PC-3 (cell line): ENCODE data around the gene RNASEL. TPM values are rescaled to one million over a fixed set of nuclear protein-coding genes. Genes with fewer than 3 reads are reported as not detected.

ENCODE experiments used
- ATAC-seq: fragments of 200-7000 bp; cut with Tn5 transposase; 2 replicates; pipeline ENCODE4 v1.9.1; 2020; ENCODE audit warnings: mild to moderate bottlenecking, moderate library complexity
- BruUV-seq: library from RNA; stranded (reverse); fragments of 400-500 nt; replicated peaks from 2 replicates; lab custom pipeline; 2021; lab: Mats Ljungman, UMichigan
- CTCF ChIA-PET: fragments of 300-600 bp; sonication (Branson Sonifier 250); formaldehyde crosslinking; loops from one replicate; lab custom pipeline; 2022; ENCODE audit warnings: antibody characterized with exemption; lab: Charles Lee
- POLR2A ChIA-PET: fragments of 300-600 bp; sonication (Branson Sonifier 250); formaldehyde crosslinking; loops from one replicate; lab custom pipeline; 2022; ENCODE audit warnings: antibody characterized with exemption; ENCODE audit not compliant: unreplicated experiment; lab: Charles Lee
- DNase-seq: peaks from one replicate; pipeline ENCODE4 v3.0.0-alpha.2; 2015
- H2AFZ ChIP-seq: fragments of 300-600 bp; sonication (generic); 2 replicates; pipeline ENCODE4 v1.6.0; 2016; ENCODE audit warnings: antibody characterized with exemption, low read length
- H3F3A ChIP-seq: fragments of 300-600 bp; sonication (generic); one replicate; pipeline ENCODE4 v1.6.0; 2017; ENCODE audit warnings: antibody characterized with exemption, low read length, control low read depth, mild to moderate bottlenecking; ENCODE audit not compliant: unreplicated experiment
- H3K27ac ChIP-seq: fragments of 300-600 bp; sonication (generic); 2 replicates; pipeline ENCODE4 v1.5.1; 2016; ENCODE audit warnings: mild to moderate bottlenecking, low read length
- H3K27me3 ChIP-seq: fragments of 300-600 bp; sonication (generic); 2 replicates; pipeline ENCODE4 v1.6.1; 2016; ENCODE audit warnings: low read length, mixed read lengths
- H3K36me3 ChIP-seq: fragments of 300-600 bp; sonication (generic); 2 replicates; pipeline ENCODE4 v1.6.1; 2016; ENCODE audit warnings: low read depth, mixed run types, low read length, mixed read lengths
- H3K4me1 ChIP-seq: fragments of 300-600 bp; sonication (generic); 2 replicates; pipeline ENCODE4 v1.5.1; 2016; ENCODE audit warnings: low read length; ENCODE audit not compliant: insufficient read depth
- H3K4me2 ChIP-seq: fragments of 300-600 bp; sonication (generic); 2 replicates; pipeline ENCODE4 v1.6.0; 2016; ENCODE audit warnings: low read length
- H3K4me3 ChIP-seq: fragments of 300-600 bp; sonication (generic); 2 replicates; pipeline ENCODE4 v1.5.1; 2016; ENCODE audit warnings: mild to moderate bottlenecking, low read length, mixed read lengths
- H3K79me2 ChIP-seq: fragments of 300-600 bp; sonication (generic); 2 replicates; pipeline ENCODE4 v1.6.1; 2017; ENCODE audit warnings: low read length, mixed read lengths
- H3K9ac ChIP-seq: fragments of 300-600 bp; sonication (generic); 2 replicates; pipeline ENCODE4 v1.6.0; 2016; ENCODE audit warnings: mild to moderate bottlenecking, low read length
- H3K9me2 ChIP-seq: fragments of 300-600 bp; sonication (generic); replicated peaks from 2 replicates; pipeline ENCODE4 v1.6.1; 2016; ENCODE audit warnings: mixed run types, low read length, mixed read lengths
- H3K9me3 ChIP-seq: fragments of 300-600 bp; sonication (generic); 2 replicates; pipeline ENCODE4 v1.6.1; 2016; ENCODE audit warnings: low read length, mixed read lengths
- H4K20me1 ChIP-seq: fragments of 300-600 bp; sonication (generic); 2 replicates; pipeline ENCODE4 v1.6.1; 2016; ENCODE audit warnings: low read length, mixed read lengths
- CTCF ChIP-seq: fragments of 300-600 bp; sonication (generic); conservative IDR thresholded peaks from 2 replicates; pipeline ENCODE4 v1.5.1; 2017; ENCODE audit warnings: antibody characterized with exemption, low read depth, mild to moderate bottlenecking, low read length
- EZH2 ChIP-seq: fragments of 300-600 bp; sonication (generic); IDR thresholded peaks from one replicate; pipeline ENCODE4 v1.6.1; 2017; ENCODE audit warnings: antibody characterized with exemption, mild to moderate bottlenecking, low read length; ENCODE audit not compliant: unreplicated experiment
- EZH2phosphoT487 ChIP-seq: fragments of 300-600 bp; sonication (generic); IDR thresholded peaks from 2 replicates; pipeline ENCODE4 v1.6.1; 2018; ENCODE audit warnings: mild to moderate bottlenecking, antibody characterized with exemption, low read length, borderline replicate concordance
- intact Hi-C: fragments of 100-400 bp; cut with micrococcal nuclease; formaldehyde crosslinking; loops from 2 replicates; pipeline ENCODE4 v1.9.0; 2023
- total RNA-seq: library from RNA; depleted of rRNA; stranded (reverse); fragments of >200 nt; gene quantifications from 2 replicates; pipeline ENCODE4 v1.2.3, GENCODE V29; 2014

The RNASEL gene
- total RNA-seq, 1 experiment from 2014 or later, result 1.3 TPM

GRCh38 chr1:182626527-182626926 is 37.5 kb upstream of the RNASEL start:
- H3K9ac ChIP-seq, result no peak overlapping the region
- no peaks in the 10 kb centered on the region for H3F3A ChIP-seq
- peaks cover 3% of the 10 kb centered on the region; the same call in 1 of the 2 replicates for H3K4me1 ChIP-seq
- no peaks in the 10 kb centered on the region for H3K9me2 ChIP-seq
- ChIA-PET POLR2A (no interaction called here), CTCF (no interaction called here)
- BruUV-seq, result no TSS peak
- H2AFZ ChIP-seq, result no peak overlapping the region
- H3K4me2 ChIP-seq, result no peak overlapping the region
- H3K36me3 ChIP-seq, result no peaks in the 10 kb centered on the region
- H4K20me1 ChIP-seq, result no peaks in the 10 kb centered on the region
- TF ChIP-seq EZH2 (no peak), CTCF (no peak), EZH2phosphoT487 (no peak)
- intact Hi-C loops, result no loop called here
- no peak for DNase-seq
- no peaks in the 10 kb centered on the region for H3K79me2 ChIP-seq
- no peaks in the 10 kb centered on the region for H3K27me3 ChIP-seq
- no peaks in the 10 kb centered on the region for H3K9me3 ChIP-seq
- no peak for ATAC-seq
- no peak overlapping the region for H3K4me3 ChIP-seq
- no peak overlapping the region for H3K27ac ChIP-seq

GRCh38 chr1:182625719-182626504 is 36.9 kb upstream of the RNASEL start:
- no peaks in the 10 kb centered on the region for H3K27me3 ChIP-seq
- H3K9me2 ChIP-seq, result no peaks in the 10 kb centered on the region
- no peak overlapping the region for H3K9ac ChIP-seq
- peaks cover 3% of the 10 kb centered on the region; the same call in 1 of the 2 replicates for H3K4me1 ChIP-seq
- no peak overlapping the region for H2AFZ ChIP-seq
- DNase-seq (peak; percentile 13), ATAC-seq (no peak)
- intact Hi-C loops, result no loop called here
- ChIA-PET CTCF (no interaction called here), POLR2A (no interaction called here)
- TF ChIP-seq CTCF (no peak), EZH2 (no peak)
- no peaks in the 10 kb centered on the region for H3K79me2 ChIP-seq
- H3K36me3 ChIP-seq, result no peaks in the 10 kb centered on the region
- H4K20me1 ChIP-seq, result no peaks in the 10 kb centered on the region
- no peaks in the 10 kb centered on the region for H3F3A ChIP-seq
- no peak overlapping the region for H3K27ac ChIP-seq
- no peak overlapping the region for H3K4me2 ChIP-seq
- BruUV-seq, result no TSS peak
- no peaks in the 10 kb centered on the region for H3K9me3 ChIP-seq
- H3K4me3 ChIP-seq, result no peak overlapping the region

- H4K20me1 ChIP-seq, result no peaks in the 10 kb centered on the region
- no peaks in the 10 kb centered on the region for H3K9me2 ChIP-seq
- no peak for ATAC-seq
- CTCF ChIA-PET, result no interaction called here
- intact Hi-C loops, result no loop called here
- no peak for DNase-seq
- H3K4me3 ChIP-seq, result no peak overlapping the region
- POLR2A ChIA-PET, result no interaction called here
- H3K36me3 ChIP-seq, result no peaks in the 10 kb centered on the region
- no peak overlapping the region for H2AFZ ChIP-seq
- H3K4me1 ChIP-seq, result peaks cover 3% of the 10 kb centered on the region; the same call in 1 of the 2 replicates
- no peak overlapping the region for H3K9ac ChIP-seq
- no peak overlapping the region for H3K27ac ChIP-seq
- BruUV-seq, result no TSS peak
- H3K9me3 ChIP-seq, result no peaks in the 10 kb centered on the region
- peaks cover 2% of the 10 kb centered on the region; the same call in 1 of the 2 replicates for H3K27me3 ChIP-seq
- no peaks in the 10 kb centered on the region for H3F3A ChIP-seq
- TF ChIP-seq EZH2, result no peak
- no peak for TF ChIP-seq EZH2phosphoT487
- TF ChIP-seq CTCF, result no peak
- no peaks in the 10 kb centered on the region for H3K79me2 ChIP-seq
- no peak overlapping the region for H3K4me2 ChIP-seq
Measured at GRCh38 chr1:182625024-182625423, 36.0 kb upstream of the RNASEL start.
